ENCODE results near the gene VWA5B1.

DNA sequence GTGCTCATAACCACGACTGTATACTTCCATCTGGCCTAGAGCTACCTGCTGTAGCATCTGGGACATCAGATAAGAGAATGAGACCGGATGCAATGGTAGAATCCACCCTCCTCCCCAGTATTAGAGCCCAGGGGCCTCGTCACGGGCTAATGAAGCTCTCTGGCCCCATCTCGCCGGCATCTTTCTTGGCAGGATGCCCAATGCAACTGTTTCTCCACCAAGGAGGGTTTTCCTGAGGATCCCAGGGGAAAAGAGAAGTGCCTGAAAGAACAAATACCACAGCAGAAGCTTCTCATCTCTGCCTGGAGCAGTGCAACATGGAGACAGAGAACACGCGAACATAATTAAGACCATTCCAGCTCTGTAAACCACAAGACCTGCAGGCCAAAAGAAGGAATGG lies 80.0 kb downstream of the VWA5B1 start:
- TF ChIP-seq, protein P1, sequence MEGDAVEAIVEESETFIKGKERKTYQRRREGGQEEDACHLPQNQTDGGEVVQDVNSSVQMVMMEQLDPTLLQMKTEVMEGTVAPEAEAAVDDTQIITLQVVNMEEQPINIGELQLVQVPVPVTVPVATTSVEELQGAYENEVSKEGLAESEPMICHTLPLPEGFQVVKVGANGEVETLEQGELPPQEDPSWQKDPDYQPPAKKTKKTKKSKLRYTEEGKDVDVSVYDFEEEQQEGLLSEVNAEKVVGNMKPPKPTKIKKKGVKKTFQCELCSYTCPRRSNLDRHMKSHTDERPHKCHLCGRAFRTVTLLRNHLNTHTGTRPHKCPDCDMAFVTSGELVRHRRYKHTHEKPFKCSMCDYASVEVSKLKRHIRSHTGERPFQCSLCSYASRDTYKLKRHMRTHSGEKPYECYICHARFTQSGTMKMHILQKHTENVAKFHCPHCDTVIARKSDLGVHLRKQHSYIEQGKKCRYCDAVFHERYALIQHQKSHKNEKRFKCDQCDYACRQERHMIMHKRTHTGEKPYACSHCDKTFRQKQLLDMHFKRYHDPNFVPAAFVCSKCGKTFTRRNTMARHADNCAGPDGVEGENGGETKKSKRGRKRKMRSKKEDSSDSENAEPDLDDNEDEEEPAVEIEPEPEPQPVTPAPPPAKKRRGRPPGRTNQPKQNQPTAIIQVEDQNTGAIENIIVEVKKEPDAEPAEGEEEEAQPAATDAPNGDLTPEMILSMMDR (IDR thresholded peaks at IDR 0.05; ENCODE audit: low read length): no peak
- TF ChIP-seq EZH2phosphoT487 (IDR thresholded peaks at IDR 0.05; ENCODE audit: low read length): no peak
